ENCODE measurements around the gene SMIM34. TPM values are rescaled to one million over a fixed set of nuclear protein-coding genes. Genes with fewer than 3 reads are reported as not detected.

Gene SMIM34, protein sequence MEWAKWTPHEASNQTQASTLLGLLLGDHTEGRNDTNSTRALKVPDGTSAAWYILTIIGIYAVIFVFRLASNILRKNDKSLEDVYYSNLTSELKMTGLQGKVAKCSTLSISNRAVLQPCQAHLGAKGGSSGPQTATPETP
- not detected in 2 replicates for total RNA-seq

DNA sequence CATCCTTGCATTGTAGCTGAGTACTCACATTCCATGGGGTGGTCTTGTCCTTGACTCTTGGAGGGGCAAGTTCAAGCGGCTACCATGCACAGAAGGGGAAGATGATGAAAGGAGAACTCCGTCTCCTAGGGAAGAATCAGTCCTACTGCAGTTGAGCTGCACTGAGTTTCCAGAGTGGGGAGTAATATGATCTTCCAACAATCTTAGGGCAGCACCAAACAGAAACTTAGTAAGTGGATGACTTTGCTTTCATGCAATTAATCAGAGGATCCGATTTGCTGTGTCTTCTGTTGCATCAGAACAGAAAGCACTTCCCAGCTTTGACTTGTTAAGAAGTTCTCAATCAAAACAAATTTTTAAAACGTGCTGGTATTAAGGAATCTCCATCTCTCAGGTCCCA lies at the start of gene SMIM34:
SMIM34 (minus strand) TSS at position 147 of the 400 bp plus-strand sequence; CDS start at position 35, 112 bp downstream.

DNA sequence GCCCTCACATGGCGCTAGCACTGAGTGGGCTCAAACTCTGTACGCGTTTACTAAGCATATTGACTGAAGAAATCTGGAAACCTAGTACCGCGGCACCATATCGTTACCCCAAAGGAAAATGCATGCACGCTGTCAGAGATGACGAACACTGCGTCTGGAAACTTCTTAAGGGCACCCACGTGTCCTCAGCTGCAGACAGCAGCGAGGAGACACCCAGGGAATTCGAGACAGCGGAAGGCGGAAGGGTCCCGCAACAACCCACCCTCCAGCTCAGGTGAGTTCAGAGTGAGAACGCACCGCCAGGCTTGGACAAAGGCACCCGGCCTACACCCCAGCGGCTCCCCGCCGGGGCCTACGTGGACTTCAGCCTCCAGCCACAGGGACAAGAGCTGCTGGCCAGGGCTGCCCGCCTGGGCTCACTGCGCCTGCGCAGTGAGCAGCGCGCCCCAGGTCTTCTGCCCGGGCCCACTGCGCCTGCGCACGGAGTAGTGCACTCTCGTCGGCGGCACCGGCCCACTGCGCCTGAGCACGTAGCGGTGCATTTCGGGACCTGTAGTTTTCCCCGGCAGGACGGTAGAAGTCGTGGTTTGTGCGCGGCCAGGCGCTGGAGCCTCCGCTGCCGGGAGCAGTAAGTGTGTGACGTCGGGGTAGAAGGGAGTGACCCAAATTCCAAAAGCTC lies 48.7 kb downstream of the SMIM34 start, which contains the start of gene SMIM11:
SMIM11 (plus strand) TSS at position 568 of the 679 bp plus-strand sequence. CDS start 3,998 bp downstream, outside the sequence.

Other genes starting within 250 kb of the SMIM34 start
- gene KCNE2, start 59.9 kb downstream of the SMIM34 start, total RNA-seq = not detected in 2 replicates
- 6.3 and 10.8 TPM in 2 replicates for gene SMIM11, start 48.4 kb downstream of the SMIM34 start, total RNA-seq
- under 0.01 TPM in 1 of 2 replicates, not detected in the other for gene KCNE1, start 88.3 kb upstream of the SMIM34 start, total RNA-seq
- 16.8 and 21.6 TPM in 2 replicates for gene RCAN1, start 191.2 kb upstream of the SMIM34 start, total RNA-seq
- under 0.01 TPM in 2 replicates for gene CLIC6, start 245.0 kb upstream of the SMIM34 start, total RNA-seq